H9 (cell line): Measurements from ENCODE around the gene DNER. TPM values are rescaled to one million over a fixed set of nuclear protein-coding genes. Genes with fewer than 3 reads are reported as not detected.

Source experiments
- DNase-seq: peaks from one replicate; pipeline ENCODE4 v3.0.0-alpha.2; 2017
- H2AFZ ChIP-seq: one replicate; pipeline ENCODE4 v1.6.1; 2013; ENCODE audit warnings: mild to moderate bottlenecking, low read length, control low read depth, moderate library complexity
- H2AK5ac ChIP-seq: 2 replicates; pipeline ENCODE4 v1.6.1; 2013; ENCODE audit warnings: low read length, control low read depth, mixed read lengths; ENCODE audit not compliant: insufficient read length
- H2BK120ac ChIP-seq: one replicate; pipeline ENCODE4 v1.6.1; 2013; ENCODE audit warnings: low read depth, mild to moderate bottlenecking, low read length, control low read depth, inconsistent platforms; ENCODE audit not compliant: poor library complexity, severe bottlenecking
- H2BK12ac ChIP-seq: 2 replicates; pipeline ENCODE4 v1.6.1; 2013; ENCODE audit warnings: low read length, control low read depth, mixed read lengths, low read depth; ENCODE audit not compliant: insufficient read length
- H2BK15ac ChIP-seq: 2 replicates; pipeline ENCODE4 v1.6.1; 2013; ENCODE audit warnings: low read depth, low read length, control low read depth
- H2BK20ac ChIP-seq: one replicate; pipeline ENCODE4 v1.6.1; 2013; ENCODE audit warnings: low read depth, mild to moderate bottlenecking, low read length, control low read depth, inconsistent platforms; ENCODE audit not compliant: poor library complexity, severe bottlenecking
- H2BK5ac ChIP-seq: 2 replicates; pipeline ENCODE4 v1.6.1; 2013; ENCODE audit warnings: low read length, control low read depth, mixed read lengths; ENCODE audit not compliant: insufficient read length
- H3K14ac ChIP-seq: 2 replicates; pipeline ENCODE4 v1.6.1; 2013; ENCODE audit warnings: low read length, control low read depth; ENCODE audit not compliant: insufficient read depth
- H3K18ac ChIP-seq: 2 replicates; pipeline ENCODE4 v1.6.1; 2013; ENCODE audit warnings: low read depth, mild to moderate bottlenecking, mixed read lengths, low read length, control low read depth; ENCODE audit not compliant: insufficient read length
- H3K23ac ChIP-seq: 2 replicates; pipeline ENCODE4 v1.6.1; 2013; ENCODE audit warnings: low read length, control low read depth, mixed read lengths, low read depth; ENCODE audit not compliant: insufficient read length
- H3K23me2 ChIP-seq: 2 replicates; pipeline ENCODE4 v1.6.1; 2013; ENCODE audit warnings: low read depth, mild to moderate bottlenecking, mixed read lengths, low read length, control low read depth; ENCODE audit not compliant: insufficient read length, poor library complexity, severe bottlenecking
- H3K27ac ChIP-seq: 2 replicates; pipeline ENCODE4 v1.5.1; 2013; ENCODE audit warnings: low read length, control low read depth, mixed read lengths, low read depth; ENCODE audit not compliant: insufficient read length
- H3K27me3 ChIP-seq: 2 replicates; pipeline ENCODE4 v1.6.1; 2013; ENCODE audit warnings: low read length, control low read depth, inconsistent platforms; ENCODE audit not compliant: insufficient read depth
- H3K4ac ChIP-seq: 2 replicates; pipeline ENCODE4 v1.6.1; 2013; ENCODE audit warnings: low read depth, mild to moderate bottlenecking, control low read depth, inconsistent platforms, low read length, moderate library complexity
- H3K4me1 ChIP-seq: 2 replicates; pipeline ENCODE4 v1.6.1; 2013; ENCODE audit warnings: low read length, control low read depth, inconsistent platforms; ENCODE audit not compliant: insufficient read depth
- H3K4me2 ChIP-seq: 2 replicates; pipeline ENCODE4 v1.6.1; 2013; ENCODE audit warnings: low read length, control low read depth, mixed read lengths; ENCODE audit not compliant: insufficient read length, insufficient read depth
- H3K56ac ChIP-seq: 2 replicates; pipeline ENCODE4 v1.6.1; 2013; ENCODE audit warnings: low read depth, mild to moderate bottlenecking, mixed read lengths, low read length, control low read depth; ENCODE audit not compliant: insufficient read length
- H3K79me1 ChIP-seq: 2 replicates; pipeline ENCODE4 v1.6.1; 2013; ENCODE audit warnings: low read depth, mild to moderate bottlenecking, moderate library complexity, low read length, control low read depth, inconsistent platforms; ENCODE audit not compliant: insufficient read depth, poor library complexity, severe bottlenecking
- H3K79me2 ChIP-seq: 2 replicates; pipeline ENCODE4 v1.6.1; 2013; ENCODE audit warnings: low read length, control low read depth, inconsistent platforms; ENCODE audit not compliant: insufficient read depth
- H3K9ac ChIP-seq: 2 replicates; pipeline ENCODE4 v1.6.1; 2013; ENCODE audit warnings: low read length, control low read depth, mixed read lengths; ENCODE audit not compliant: insufficient read length; ENCODE audit errors: extremely low read depth
- H3K9me3 ChIP-seq: one replicate; pipeline ENCODE4 v1.6.1; 2013; ENCODE audit warnings: low read depth, low read length, inconsistent platforms; ENCODE audit not compliant: control insufficient read depth
- H3T11ph ChIP-seq: one replicate; pipeline ENCODE4 v1.6.1; 2013; ENCODE audit warnings: mild to moderate bottlenecking, low read length, control low read depth, inconsistent platforms
- H4K20me1 ChIP-seq: one replicate; pipeline ENCODE4 v1.6.1; 2013; ENCODE audit not compliant: control insufficient read depth, insufficient read length, insufficient read depth
- H4K5ac ChIP-seq: 2 replicates; pipeline ENCODE4 v1.6.1; 2013; ENCODE audit warnings: low read depth, mild to moderate bottlenecking, mixed read lengths, low read length, control low read depth; ENCODE audit not compliant: insufficient read length
- H4K8ac ChIP-seq: replicated peaks from 2 replicates; pipeline ENCODE4 v1.6.1; 2013; ENCODE audit warnings: low read length, control low read depth, mixed read lengths, low read depth; ENCODE audit not compliant: insufficient read length
- H4K91ac ChIP-seq: 2 replicates; pipeline ENCODE4 v1.6.1; 2013; ENCODE audit warnings: low read depth, mild to moderate bottlenecking, moderate library complexity, mixed read lengths, low read length, control low read depth; ENCODE audit not compliant: insufficient read length
- H3K27ac Mint-ChIP-seq, 3 experiments: 2 replicates in 2 of 3; 3 replicates in 1 of 3; pipeline ENCODE4 v1.8.0; 2020 to 2021; ENCODE audit warnings: mixed read lengths in 3 of 3, mild to moderate bottlenecking in 1 of 3, moderate library complexity in 1 of 3
- H3K27me3 Mint-ChIP-seq: 2 replicates; pipeline ENCODE4 v1.8.0; 2021; ENCODE audit warnings: low read depth, mild to moderate bottlenecking, moderate library complexity, mixed read lengths
- H3K36me3 Mint-ChIP-seq, 3 experiments: 2 replicates in 2 of 3; 3 replicates in 1 of 3; pipeline ENCODE4 v1.8.0; 2020 to 2021; ENCODE audit warnings: low read depth in 3 of 3, mixed read lengths in 3 of 3; ENCODE audit not compliant: insufficient read depth in 1 of 3
- H3K4me1 Mint-ChIP-seq, 2 experiments: 2 replicates each; pipeline ENCODE4 v1.8.0; 2020; ENCODE audit warnings: mixed read lengths in 2 of 2
- H3K4me3 Mint-ChIP-seq, 2 experiments: 2 replicates in 1 of 2; 3 replicates in 1 of 2; pipeline ENCODE4 v1.8.0; 2020 to 2021; ENCODE audit warnings: mild to moderate bottlenecking in 2 of 2, mixed read lengths in 2 of 2, moderate library complexity in 1 of 2
- H3K9me3 Mint-ChIP-seq, 2 experiments: 2 replicates in 1 of 2; 3 replicates in 1 of 2; pipeline ENCODE4 v1.8.0; 2020; ENCODE audit warnings: mild to moderate bottlenecking in 2 of 2, mixed read lengths in 2 of 2, moderate library complexity in 1 of 2
- CTCF ChIP-seq: fragments of 200-600 bp; sonication (generic); conservative IDR thresholded peaks from 3 replicates; pipeline ENCODE4 v1.8.0; 2021; ENCODE audit warnings: antibody characterized with exemption, mild to moderate bottlenecking
- WGBS: extraction: QIAGEN DNeasy Blood & Tissue Kit; methylation state at CpG from one replicate; pipeline ENCODE4 v1.1.7; 2013; ENCODE audit warnings: missing lambda C conversion rate, low lambda C conversion rate, mixed read lengths; ENCODE audit not compliant: insufficient read length; ENCODE audit errors: extremely low coverage; 5-methylcytosine and 5-hydroxymethylcytosine counted together
- total RNA-seq: library from RNA; stranded (reverse); gene quantifications from 2 replicates; pipeline ENCODE4 v1.2.1, GENCODE V29; 2021

The DNER gene
- total RNA-seq, 1 experiment from 2014 or later = 1.0 TPM

DNA sequence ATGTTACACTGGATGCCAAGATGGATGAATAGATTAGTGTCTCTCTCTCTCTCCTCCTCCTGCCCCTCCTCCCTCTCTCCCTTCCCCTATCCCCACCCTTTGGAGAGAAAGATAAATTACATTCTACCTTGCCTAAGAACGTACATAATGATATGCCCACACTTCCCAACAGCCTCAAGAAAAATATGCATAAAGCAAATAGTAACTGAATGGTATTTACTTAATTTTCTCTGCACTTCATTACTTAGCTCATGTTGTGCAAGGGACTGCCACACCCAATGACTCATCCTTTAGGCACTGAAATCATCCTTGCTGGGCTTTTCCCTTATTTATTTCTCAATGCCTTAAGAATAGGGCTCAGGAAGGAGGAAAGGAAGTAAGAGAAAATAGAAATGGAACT, 306.0 kb downstream of the DNER start:
- Histone ChIP-seq H2BK5ac (no peak overlapping the region), H2BK15ac (no peak overlapping the region), H3K23me2 (no peaks in the 10 kb centered on the region), H3K9ac (no peak overlapping the region), H2BK20ac (no peak overlapping the region), H3K23ac (no peak overlapping the region), H3K79me1 (no peaks in the 10 kb centered on the region), H3K14ac (no peak overlapping the region), H2AFZ (no peak overlapping the region), H3K9me3 (no peaks in the 10 kb centered on the region), H3K56ac (no peak overlapping the region), H4K20me1 (no peaks in the 10 kb centered on the region), H3K4ac (no peak overlapping the region), H2BK12ac (no peak overlapping the region), H3K4me2 (no peak overlapping the region), H4K8ac (no peak overlapping the region), H2BK120ac (no peak overlapping the region), H3K27ac (no peak overlapping the region), H3K27me3 (no peaks in the 10 kb centered on the region), H3K79me2 (no peaks in the 10 kb centered on the region), H3T11ph (no peak overlapping the region), H4K5ac (no peak overlapping the region), H4K91ac (no peak overlapping the region), H2AK5ac (no peak overlapping the region), H3K18ac (no peak overlapping the region), H3K4me1 (peaks cover 8% of the 10 kb centered on the region; the same call in 1 of the 2 replicates)
- no peaks in the 10 kb centered on the region for H3K9me3 Mint-ChIP-seq
- H3K27me3 Mint-ChIP-seq = no peaks in the 10 kb centered on the region
- no peak overlapping the region for H3K27ac Mint-ChIP-seq
- no peak overlapping the region for H3K4me3 Mint-ChIP-seq
- no CpG with 5 or more reads among the region's 1 CpG for WGBS
- H3K36me3 Mint-ChIP-seq = no peaks in the 10 kb centered on the region; a peak in 1 of 7 replicates
- no peak for DNase-seq
- peaks cover 25 to 33% of the 10 kb centered on the region in 2 experiments for H3K4me1 Mint-ChIP-seq
- no peak for TF ChIP-seq CTCF
